NOMO-1 treated with dmso at 0.1 percent for 144 hours (cell line): Measurements from ENCODE around the gene KLK15.

Experiments
- DNase-seq: peaks from one replicate; lab custom pipeline; 2025; ENCODE audit not compliant: unreplicated experiment; lab: John Stamatoyannopoulos, UW

The KLK15 gene

GRCh38 chr19:50844296-50844935 lies 11.0 kb upstream of the KLK15 start:
- no peak for DNase-seq

- no peak for DNase-seq
Measured at GRCh38 chr19:50843701-50844221, 10.4 kb upstream of the KLK15 start.

GRCh38 chr19:50843205-50843604 lies 9.8 kb upstream of the KLK15 start:
- no peak for DNase-seq

GRCh38 chr19:50842130-50842529 lies 8.8 kb upstream of the KLK15 start:
- no peak for DNase-seq

- DNase-seq: no peak
Measured at GRCh38 chr19:50839712-50840655, 6.6 kb upstream of the KLK15 start.

- peak; percentile 6 for DNase-seq
Measured at GRCh38 chr19:50838239-50838638, 4.9 kb upstream of the KLK15 start.

GRCh38 chr19:50837300-50837699 lies 3.9 kb upstream of the KLK15 start:
- DNase-seq: no peak

- DNase-seq: no peak
Measured at GRCh38 chr19:50836543-50837195, 3.3 kb upstream of the KLK15 start.

- peak; percentile 62 for DNase-seq
Measured at GRCh38 chr19:50835785-50836542, 2.6 kb upstream of the KLK15 start.

- no peak for DNase-seq
Measured at GRCh38 chr19:50835103-50835784, 1.9 kb upstream of the KLK15 start.

- DNase-seq: no peak
Measured at GRCh38 chr19:50833802-50834167, 411 bp upstream of the KLK15 start.

GRCh38 chr19:50832666-50833065 lies 708 bp downstream of the KLK15 start:
- DNase-seq: no peak

- no peak for DNase-seq
Measured at GRCh38 chr19:50831026-50831396, 2.4 kb downstream of the KLK15 start.

- no peak for DNase-seq
Measured at GRCh38 chr19:50830266-50831025, 2.9 kb downstream of the KLK15 start.

- DNase-seq: no peak
Measured at GRCh38 chr19:50829801-50830200, 3.6 kb downstream of the KLK15 start.

GRCh38 chr19:50827476-50827875 lies 5.9 kb downstream of the KLK15 start:
- no peak for DNase-seq

GRCh38 chr19:50826492-50827240 lies 6.7 kb downstream of the KLK15 start:
- no peak for DNase-seq

GRCh38 chr19:50823389-50824042 lies 9.9 kb downstream of the KLK15 start, which contains the start of gene KLK1:
Gene KLK1, minus strand, starts transcription at chr19:50823787. Its CDS starts 39 bp downstream, at chr19:50823748.
- no peak for DNase-seq
